ENCODE measurements around the gene FUT8.

FUT8 gene

DNA sequence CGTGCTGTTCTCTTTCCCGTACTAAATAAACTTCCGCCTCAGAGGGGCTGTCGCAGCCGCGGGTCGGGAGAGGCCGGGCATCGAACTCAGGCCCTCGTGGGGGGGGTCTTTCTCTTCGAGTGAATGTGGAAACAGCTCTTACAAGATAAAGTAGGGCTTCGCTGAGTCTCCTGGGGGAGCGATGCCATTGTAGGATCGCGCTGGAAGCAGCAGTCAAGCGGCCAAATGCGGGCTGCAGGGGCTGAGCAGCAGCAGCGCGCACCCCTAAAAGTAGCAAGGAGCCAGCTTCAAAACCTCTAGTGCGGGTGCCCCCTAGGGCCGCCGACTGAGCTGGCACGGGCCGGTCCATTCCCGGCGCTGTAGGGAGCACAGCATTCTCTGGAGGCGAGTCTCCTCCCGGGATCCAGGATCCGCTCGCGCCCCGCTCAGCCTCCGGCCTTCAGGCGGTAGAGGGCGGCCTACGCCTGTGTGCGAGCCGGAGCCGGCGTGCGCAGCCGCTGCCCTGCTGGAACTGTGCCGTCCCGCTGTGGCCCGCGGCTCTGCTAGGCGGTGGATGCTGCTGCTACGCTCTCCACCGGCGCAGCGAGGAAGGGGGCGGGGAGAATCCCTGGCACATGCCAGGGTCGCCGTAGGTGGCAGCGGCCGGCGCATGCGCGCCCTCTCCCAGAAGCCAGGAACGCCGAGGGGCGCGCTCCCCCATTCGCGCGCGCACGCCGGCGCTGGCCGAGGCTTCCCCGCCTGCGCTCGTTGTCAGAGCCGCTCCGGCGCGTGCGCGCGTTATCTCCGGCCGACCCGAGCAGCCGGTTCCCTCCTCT, at the start of gene FUT8:
TSS of gene FUT8 (plus strand) at position 699 of the 815 bp plus-strand sequence. CDS start 148,834 bp downstream, outside the sequence.
- DNase-seq = peak; percentile 28

DNA sequence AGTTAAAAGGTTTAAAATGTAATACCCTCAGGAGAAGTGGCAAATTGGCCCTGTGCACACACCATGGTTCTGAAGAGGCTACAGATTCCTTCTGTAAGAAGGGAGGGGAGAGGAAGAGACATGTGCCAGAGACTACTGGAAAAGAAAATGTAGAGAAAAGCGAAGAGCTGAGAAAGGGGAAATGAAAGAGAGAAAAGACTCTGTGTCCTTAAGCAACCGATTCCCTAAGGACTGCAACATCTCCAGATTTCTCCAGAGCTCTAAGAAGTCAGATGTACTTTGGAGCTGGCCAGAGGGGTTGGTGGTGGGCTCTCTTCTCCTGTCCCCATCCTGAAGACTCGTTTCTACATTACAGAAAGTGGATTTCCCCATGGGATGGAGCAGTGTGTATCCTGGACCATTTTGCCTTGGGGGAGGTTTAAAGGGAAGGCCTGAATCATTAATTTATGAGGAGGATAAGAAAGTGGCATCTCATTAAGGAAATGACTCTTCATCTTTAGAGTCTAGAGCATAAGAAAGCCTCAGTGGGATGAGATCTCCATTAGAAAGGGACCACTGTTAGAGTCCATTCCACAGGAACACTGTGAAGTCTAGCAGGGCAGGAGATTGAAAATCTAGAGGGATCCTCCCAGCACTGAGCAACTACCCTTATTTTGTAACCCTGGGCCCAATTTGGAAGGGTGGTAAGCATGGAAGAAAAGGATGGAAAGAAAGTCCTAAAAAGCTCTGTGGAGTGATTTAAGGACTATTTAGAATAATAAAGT, 45.5 kb upstream of the FUT8 start:
- no peak for DNase-seq

DNA sequence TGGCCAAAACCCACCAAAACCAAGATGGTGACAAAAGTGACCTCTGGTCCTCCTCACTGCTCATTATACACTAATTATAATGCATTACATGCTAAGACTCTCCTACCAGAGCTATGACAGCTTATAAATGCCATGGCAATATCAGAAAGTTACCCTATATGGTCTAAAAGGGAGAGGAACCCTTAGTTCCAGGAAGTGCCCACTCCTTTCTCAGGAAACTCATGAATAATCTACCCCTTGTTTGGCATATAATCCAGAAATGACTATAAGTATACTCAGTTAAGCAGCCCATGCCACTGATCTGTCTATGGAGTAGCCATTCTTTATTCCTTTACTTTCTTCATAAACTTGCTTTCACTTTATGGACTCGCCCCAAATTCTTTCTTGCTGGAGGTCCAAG, 43.0 kb upstream of the FUT8 start:
- no peak for DNase-seq

DNA sequence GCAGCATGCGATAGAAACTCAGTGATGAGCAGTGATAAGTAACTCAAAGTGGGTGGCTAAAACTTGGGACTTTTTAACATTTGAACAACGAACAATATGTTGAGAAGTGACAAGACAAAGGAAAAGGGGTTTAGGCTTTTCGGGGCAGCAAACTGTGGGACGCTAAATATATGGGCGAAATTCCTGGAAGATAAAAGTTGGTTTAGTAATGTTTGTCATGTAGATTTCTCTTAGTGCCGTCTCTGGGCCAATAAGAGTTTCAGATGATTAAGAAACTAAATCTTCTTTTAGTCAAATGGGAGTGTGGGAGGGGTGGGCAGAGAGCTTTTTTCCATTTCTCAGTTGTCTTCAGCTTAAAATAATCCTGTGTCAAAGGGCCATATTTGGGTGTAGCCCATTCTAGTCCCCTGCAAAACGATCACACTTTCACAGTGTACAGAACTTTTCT, 41.7 kb upstream of the FUT8 start:
- no peak for DNase-seq

DNA sequence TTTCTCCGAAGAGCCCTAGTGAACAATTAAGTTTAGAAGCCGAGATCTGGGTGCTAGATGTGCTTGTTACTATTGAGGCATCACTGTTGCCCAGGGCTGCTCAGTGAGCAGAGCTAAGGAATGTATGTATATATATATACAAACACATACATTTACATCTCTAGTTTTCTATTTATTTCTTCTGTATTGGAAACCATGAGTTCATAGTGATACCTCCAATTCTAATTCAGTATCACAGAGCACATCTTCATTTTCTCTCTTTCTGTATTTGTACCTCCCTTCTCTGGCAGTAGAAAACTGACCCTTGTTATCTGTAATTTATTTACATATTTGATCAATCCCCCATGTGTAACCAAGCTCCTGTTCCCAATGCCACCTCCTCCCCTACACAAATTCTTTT, 40.7 kb upstream of the FUT8 start:
- no peak for DNase-seq

DNA sequence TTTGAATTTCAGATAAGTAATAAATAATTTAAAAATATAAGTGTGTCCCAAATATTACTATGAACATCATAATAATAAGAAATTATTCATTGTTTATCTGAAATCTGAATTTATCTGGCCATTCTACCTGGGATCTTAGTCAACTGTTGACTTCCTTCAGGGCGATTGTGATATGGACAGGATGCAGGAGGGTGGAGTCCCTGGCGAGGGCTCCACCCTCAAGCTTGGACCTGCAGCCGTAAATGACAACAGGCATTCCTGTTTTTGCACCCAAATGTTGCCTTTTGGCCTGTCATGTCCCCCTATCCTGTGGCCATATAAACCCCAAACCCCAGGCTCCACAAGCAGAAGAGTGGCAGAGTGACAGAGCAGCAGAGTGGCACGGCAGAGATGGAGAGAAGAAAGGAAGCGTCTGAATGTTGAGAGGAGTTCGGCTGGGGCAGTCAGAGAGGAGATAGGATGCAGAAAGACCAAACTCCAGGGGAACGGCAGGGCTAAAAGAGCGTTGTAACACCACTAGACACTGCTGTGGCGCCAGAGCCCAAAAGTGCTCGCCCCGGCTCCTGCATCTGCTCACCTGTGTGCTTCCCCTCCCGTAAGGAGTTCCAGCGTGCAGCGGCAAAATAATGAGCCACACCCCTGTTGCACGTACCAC, 39.4 kb upstream of the FUT8 start:
- no peak for DNase-seq

DNA sequence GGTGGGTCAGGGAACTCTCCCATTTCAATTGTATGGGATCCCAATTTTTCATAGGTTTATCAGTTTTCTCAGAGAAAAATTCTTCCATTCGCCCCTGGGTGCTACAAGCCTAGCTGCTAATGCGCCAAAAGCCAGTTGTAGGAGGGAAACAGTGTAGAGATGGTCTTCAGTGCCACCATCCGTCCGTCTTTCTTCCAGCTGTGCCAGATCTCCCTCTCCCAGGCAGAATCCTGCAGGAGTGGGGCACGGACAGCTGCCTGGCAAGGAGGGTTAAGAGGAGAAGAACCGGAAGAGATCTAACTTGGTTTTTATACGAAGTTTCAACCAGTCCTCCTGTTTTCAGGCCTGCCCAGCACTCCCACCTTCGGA, 38.9 kb upstream of the FUT8 start:
- no peak for DNase-seq

DNA sequence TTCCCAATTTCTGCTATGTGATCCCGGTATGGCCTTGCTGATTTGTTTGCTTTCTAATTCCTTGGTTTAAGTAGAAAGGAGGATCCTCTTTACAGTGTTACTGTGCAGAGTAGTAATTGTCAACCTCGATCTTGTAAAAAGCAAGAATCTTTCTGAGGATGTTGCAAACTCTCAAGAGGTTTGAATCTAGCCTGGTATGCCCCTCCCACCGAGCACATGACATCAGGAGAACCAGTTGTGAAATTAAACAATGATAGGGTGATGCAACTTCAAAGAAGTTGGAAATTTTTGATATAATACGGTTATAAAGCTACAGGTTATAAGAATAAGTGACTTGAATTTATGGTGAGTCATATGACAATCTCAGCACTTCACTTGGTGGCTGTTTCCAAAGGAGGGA, 35.0 kb upstream of the FUT8 start:
- no peak for DNase-seq

DNA sequence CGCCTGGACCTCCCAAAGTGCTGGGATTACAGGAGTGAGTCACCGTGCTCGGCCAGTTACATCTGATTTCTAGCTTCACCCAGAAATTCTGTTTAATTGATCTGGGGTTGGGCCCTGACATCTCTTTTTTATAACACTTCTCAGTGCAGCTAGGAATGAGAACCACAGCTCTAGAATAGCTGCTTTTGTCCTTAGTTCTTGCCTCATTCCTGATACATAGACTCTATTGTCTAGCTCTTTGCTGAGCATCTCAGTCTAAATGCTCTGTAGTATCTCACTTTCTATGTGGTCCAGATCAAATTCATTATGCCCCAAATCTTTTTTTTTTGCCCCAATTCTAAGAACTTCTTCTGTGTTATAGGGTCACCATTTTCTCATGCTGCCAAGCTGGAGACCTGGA, 29.9 kb upstream of the FUT8 start:
- DNase-seq = no peak

DNA sequence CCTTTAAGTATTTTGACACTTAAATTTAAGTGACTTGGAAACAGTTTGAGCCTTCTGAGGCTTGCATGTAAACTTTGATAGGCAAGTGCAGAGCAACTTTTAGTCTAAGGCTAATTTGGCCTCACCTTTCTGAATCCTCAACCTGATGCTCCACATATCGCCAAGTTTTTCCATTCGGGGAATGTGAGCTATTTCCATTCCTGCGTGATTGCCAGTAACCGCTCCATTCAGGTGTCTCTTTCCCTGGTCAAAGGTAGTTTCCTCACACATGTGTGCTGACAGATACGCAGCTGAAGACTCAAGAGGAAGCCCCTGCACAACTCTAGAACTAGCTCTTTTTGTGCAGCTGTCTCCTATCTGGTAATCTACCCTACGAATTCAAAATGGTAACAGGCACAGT, 25.4 kb upstream of the FUT8 start:
- no peak for DNase-seq

DNA sequence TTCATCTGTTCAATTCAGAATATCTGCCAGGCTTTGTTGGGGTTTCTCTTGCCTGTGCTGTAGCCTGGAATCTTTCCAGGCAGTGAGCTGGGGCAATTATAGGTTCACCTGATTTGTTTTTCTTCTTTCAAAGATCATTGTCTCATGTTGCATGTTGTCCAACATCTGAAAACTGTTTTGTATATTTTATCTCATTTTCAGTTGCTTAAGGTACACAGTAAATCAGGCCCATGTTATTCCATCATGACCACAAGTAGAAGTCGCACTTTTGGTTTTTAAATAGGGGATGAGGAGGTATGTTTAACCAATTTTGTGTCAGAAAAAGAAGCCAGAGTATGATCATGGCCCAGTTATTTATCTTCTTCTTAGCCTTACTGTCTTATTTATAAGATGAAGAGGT, 24.9 kb upstream of the FUT8 start:
- no peak for DNase-seq

DNA sequence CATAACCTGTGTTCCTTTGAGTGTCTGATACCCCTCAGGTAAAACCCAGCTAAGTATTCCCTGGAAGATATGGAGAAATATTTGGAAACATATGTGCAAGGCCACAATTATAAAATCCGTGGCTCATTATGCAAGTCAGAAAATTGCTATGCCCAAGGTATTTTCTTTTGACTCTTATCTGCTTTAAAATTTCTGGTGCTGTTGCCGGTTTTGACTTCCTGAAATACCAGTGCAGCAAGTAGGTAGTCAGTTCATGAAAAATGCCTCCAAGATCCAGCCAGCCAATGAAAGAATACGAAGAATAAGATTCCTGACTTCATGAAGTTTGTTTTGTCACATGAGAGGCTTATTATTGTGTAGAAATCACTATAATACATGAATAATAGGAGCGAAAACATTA, 20.2 kb upstream of the FUT8 start:
- DNase-seq = no peak

DNA sequence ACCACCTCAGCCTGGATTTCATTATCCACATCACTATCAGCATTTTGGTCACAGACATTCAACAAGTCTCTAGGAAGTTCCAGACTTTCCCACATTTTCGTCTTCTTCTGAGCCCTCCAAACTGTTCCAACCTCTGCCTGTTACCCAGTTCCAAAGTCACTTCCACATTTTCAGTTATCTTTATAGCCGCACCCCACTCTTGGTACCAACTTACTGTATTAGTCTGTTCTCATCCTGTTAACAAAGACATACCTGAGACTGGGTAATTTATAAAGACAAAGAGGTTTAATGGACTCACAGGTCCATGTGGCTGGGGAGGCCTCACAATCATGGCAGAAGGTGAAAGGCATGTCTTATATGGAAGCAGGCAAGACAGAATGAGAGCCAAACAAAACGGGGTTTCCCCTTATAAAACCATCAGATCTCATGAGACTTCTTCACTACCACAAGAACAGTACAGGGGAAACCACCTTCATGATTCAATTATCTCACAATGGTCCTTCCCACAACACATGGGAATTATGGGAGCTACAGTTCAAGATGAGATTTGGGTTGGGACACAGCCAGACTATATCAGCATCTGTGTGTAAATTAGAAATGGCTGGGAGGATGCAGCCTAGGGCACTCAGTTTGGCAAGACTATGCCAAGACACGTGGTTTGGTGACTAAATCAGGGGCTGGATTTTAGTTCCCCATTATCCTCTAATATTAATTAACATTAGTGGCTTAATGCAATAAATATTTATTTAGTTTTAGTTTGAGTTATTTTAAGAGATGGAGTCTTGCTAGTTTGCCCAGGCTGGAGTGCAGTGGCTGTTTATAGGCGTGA, 16.2 kb upstream of the FUT8 start:
- no peak for DNase-seq

DNA sequence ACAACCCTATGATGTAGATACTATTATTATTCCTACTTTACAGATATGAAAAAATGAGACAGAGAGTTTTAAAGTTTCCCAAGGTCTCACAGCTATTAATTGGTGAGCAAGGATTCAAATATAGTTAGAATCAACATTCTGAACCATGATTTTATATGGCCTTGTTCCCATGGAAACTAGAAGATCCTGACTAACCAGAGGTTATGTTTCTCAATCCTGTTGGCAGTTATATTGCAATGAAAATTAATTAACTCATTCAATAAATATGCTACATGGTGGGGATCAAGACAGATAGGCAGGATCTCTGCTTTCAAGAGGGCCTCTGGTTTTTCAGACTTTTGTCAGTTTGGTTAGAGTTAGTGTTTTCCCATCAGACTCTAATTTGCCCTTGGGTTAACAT, 9.3 kb upstream of the FUT8 start:
- DNase-seq = no peak

DNA sequence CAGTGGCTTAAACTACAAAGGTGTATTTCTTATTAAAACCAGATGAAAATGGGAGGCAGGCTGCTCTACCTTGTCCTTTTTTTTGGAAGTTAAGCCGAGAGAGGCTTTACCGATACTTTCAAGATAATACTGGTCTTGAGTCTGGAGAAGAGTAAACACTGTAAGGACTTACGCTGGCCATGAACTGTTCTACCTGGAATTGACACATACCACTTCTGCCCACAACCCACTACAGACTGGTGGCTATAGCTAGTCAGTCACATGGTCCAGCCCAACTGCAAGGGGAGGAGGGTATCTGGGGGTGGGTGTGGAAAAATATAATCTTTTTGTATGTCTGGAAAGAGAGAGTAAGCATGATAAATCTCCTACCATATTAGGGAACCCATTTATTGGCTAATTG, 4.4 kb upstream of the FUT8 start:
- no peak for DNase-seq

DNA sequence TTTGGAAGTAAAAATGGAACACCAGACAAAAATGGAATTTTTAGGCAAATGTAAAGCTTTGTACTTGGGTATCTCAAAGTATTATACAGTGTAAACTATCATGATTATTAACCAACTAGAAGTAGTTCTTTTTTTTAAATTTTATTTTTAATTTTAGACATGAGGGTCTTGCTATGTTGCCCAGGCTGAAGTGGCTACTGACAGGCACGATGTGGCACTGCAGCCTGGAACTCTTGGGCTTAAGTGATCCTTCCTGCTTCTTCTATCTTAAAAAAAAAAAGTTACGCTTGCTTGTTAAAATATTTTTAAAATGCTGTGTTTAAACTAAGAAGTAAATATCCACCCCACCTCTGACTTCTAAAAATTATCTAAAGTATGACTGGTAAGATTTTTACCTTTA, 1.9 kb upstream of the FUT8 start:
- DNase-seq = no peak

DNA sequence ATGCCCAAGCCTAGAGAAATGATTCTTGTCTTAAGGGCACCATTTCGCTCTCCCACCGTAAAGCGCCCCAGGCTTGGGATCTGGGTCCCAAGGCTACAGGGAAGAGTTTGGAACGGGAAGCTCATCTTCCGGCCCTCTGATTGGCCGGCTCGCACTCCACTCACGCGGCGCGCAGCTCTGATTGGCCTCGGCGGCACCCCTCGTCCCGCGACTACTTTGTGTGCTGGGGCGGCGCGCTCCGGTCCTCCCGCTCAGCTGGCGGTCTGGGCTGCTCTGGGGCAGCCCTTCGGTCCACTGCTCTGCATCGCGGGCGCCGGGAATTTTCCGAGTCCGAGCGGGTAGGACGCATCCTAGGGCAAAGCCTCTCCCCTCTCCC, 886 bp upstream of the FUT8 start:
- no peak for DNase-seq

DNA sequence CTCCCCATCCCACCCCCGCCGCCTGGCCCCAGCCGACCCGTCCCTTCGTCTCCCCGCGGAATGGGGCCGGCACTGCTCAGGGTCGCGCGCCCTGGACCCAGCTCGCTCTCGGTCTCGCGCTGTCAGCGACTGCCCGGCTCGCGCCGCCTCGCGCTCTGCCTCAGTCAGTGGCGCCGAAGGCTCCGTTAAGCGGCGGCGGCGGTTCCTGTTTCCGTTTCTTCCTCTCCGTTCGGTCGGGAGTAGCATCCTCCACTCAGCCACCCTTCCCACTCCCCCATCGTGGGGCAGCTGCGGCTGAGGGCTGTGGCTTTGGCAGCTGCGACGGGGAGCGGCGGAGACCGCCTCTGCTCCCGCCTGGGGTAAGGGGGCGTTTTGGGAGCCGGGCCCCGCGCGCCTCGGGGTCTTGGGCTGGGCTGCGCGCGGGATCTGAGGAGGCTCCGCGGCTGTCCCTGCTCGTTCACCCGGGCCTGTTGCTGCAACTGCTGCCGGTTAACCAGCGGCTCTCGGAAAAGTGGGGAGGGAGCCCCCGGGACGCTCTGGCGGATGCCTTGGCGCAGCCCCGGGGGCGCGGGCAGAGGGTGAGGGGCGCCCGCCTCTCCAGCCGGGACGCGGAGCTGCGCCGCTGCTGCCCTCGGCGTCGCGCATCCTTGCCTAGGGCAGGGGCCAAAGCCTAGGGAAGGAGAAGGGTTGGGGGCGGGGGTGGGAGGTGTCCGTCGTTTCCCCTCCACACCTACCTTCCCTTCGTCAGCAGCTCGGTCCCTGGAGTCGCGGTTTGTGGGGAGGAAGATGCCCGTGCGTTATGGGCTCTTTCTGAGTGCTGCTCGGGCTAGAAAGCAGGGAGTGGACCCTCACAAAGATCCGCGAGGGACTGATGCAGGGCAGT, 567 bp downstream of the FUT8 start:
- no peak for DNase-seq

DNA sequence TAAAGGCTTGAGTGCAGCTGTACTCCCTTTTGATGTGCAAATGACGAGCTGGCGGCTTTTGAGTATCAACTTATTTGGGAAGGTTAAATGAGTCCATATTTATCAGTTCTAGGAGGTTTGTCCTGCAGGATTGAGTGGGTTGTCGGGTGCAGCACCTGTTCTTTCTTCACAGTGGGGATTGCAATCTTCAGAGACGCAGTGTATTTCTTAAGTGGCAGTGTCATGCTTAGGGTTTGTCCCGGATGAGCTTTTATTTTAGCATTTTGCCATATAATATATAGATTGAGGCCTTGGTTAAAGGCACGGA, 1.2 kb downstream of the FUT8 start:
- DNase-seq = no peak

DNA sequence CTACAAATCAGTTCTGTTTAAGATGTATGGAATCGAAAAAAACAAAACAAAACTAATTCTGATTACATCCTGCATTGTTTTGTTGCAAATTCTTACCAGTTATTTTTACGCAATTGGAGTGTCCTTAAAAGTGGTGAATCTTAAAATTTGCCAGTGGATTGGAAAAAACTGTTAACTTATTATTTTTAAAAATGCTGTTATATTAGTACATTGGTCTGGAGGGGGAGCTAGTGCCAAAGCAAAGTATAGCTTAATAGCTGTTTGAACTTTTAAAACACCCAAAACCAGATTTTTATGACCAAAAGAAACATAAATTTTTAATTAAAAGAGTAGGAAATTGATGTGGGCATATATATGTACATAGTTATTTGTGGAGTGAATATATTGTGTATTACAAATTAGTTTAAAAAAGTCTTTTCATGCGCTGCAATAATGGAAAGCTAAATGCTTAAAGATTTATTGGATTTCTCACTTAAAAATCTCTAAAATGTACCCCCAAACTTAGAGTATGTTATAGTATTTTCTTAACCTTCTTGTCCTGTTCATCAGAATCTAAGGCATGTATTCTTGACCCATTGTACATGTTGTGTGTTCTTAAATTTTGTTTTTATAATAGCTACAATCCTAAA, 2.5 kb downstream of the FUT8 start:
- no peak for DNase-seq

DNA sequence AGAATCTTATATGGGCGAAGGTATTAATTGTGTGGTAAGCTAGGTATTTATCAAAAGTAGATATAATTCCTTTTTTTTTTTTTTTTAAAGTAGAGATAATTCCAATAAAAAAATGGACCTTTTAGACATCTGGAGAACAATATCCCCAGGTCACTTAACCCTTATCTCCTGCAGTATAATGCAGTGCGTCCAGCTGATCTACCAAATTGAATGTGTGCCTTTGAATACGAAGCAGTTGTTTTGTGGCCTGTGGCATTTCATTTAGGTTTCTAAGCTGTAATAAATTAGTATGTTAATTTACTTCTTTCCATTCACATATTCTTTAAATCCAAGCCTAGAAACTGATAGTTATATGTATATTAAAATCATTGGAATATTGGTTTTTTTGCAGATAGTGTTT, 3.1 kb downstream of the FUT8 start:
- DNase-seq = no peak
